Smooth muscle cell of the brain vasculature (primary cell): Measurements from ENCODE around the gene HAGHL.
"Not testable (repeated sequence)": the region's sequence is repeated elsewhere in the genome, so short reads cannot be mapped to it uniquely, and the experiment has no call there.

Source experiments
- DNase-seq: peaks from one replicate; pipeline ENCODE4 v3.0.0-alpha.2; 2012; ENCODE audit warnings: low read depth, low spot score

HAGHL gene

GRCh38 chr16:708019-708418 is 18.9 kb upstream of the HAGHL start:
- DNase-seq = no peak

- no peak for DNase-seq
Measured at GRCh38 chr16:708959-709358, 17.9 kb upstream of the HAGHL start.

GRCh38 chr16:709566-710499 is 17.1 kb upstream of the HAGHL start:
- DNase-seq = no peak

GRCh38 chr16:710500-711075 is 16.3 kb upstream of the HAGHL start:
- no peak for DNase-seq

GRCh38 chr16:711084-711483 is 15.8 kb upstream of the HAGHL start:
- no peak for DNase-seq

GRCh38 chr16:711548-712320 is 15.2 kb upstream of the HAGHL start:
- DNase-seq = no peak

GRCh38 chr16:712740-713250 is 14.1 kb upstream of the HAGHL start:
- DNase-seq = not testable (repeated sequence)

GRCh38 chr16:714079-714478 is 12.8 kb upstream of the HAGHL start:
- DNase-seq = no peak

GRCh38 chr16:714558-715476 is 12.1 kb upstream of the HAGHL start, which contains the start of gene METRN:
Gene METRN (plus strand): TSS chr16:715118. CDS start chr16:715290, 172 bp downstream.
- no peak for DNase-seq

- no peak for DNase-seq
Measured at GRCh38 chr16:715477-716199, 11.3 kb upstream of the HAGHL start.

GRCh38 chr16:716200-716568 is 10.7 kb upstream of the HAGHL start:
- no peak for DNase-seq

- DNase-seq = no peak
Measured at GRCh38 chr16:716768-717325, 10.1 kb upstream of the HAGHL start.

GRCh38 chr16:717450-718245 is 9.3 kb upstream of the HAGHL start:
- DNase-seq = no peak

- no peak for DNase-seq
Measured at GRCh38 chr16:718389-718788, 8.5 kb upstream of the HAGHL start.

- DNase-seq = no peak
Measured at GRCh38 chr16:718922-719321, 8.0 kb upstream of the HAGHL start.

GRCh38 chr16:719815-720446 is 7.0 kb upstream of the HAGHL start:
- DNase-seq = no peak

- no peak for DNase-seq
Measured at GRCh38 chr16:720447-720989, 6.4 kb upstream of the HAGHL start.

- DNase-seq = no peak
Measured at GRCh38 chr16:720990-721764, 5.7 kb upstream of the HAGHL start, which contains the start of gene ANTKMT. Gene ANTKMT (plus strand): TSS chr16:721146. CDS start chr16:721275, 129 bp downstream.
